Measurements from ENCODE around the gene PSMB5.
A peak's percentile ranks its signal among the peaks of the same experiment; 100 is the strongest.

Gene PSMB5

DNA sequence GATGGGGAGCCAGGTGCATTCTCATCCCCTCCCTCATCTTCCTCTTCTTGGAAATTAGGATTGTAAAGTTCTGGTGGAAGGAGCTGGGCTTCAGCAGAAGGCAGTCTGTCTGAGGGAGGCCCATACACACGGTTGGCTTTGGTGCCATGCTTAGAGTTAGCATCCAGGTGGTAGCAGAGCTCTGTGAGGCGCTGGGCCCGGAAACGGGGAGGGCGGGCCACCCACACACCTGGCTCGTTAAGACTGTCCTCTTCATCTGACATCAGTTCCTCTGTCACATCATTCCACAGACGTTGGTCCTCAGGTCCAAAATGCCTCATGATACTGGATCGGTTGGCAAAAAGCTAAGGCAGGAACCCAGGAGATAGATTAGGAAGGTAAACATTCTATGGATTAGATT lies 47.4 kb downstream of the PSMB5 start:
- no peaks in the 10 kb centered on the region for H3K27me3 ChIP-seq (ENCODE audit: low read depth, low read length)
- no peaks in the 10 kb centered on the region for H3K4me1 ChIP-seq (ENCODE audit: low read length)
- H3K79me2 ChIP-seq (ENCODE audit: low read length): no peaks in the 10 kb centered on the region
- no peaks in the 10 kb centered on the region for H3K9me3 ChIP-seq (ENCODE audit: insufficient read depth, low read length)
- no peak for TF ChIP-seq EZH2phosphoT487 (IDR thresholded peaks at IDR 0.05; ENCODE audit: low read depth)
- TF ChIP-seq, protein P1, sequence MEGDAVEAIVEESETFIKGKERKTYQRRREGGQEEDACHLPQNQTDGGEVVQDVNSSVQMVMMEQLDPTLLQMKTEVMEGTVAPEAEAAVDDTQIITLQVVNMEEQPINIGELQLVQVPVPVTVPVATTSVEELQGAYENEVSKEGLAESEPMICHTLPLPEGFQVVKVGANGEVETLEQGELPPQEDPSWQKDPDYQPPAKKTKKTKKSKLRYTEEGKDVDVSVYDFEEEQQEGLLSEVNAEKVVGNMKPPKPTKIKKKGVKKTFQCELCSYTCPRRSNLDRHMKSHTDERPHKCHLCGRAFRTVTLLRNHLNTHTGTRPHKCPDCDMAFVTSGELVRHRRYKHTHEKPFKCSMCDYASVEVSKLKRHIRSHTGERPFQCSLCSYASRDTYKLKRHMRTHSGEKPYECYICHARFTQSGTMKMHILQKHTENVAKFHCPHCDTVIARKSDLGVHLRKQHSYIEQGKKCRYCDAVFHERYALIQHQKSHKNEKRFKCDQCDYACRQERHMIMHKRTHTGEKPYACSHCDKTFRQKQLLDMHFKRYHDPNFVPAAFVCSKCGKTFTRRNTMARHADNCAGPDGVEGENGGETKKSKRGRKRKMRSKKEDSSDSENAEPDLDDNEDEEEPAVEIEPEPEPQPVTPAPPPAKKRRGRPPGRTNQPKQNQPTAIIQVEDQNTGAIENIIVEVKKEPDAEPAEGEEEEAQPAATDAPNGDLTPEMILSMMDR (IDR thresholded peaks at IDR 0.05; ENCODE audit: low read depth, low read length): no peak
- H3K27ac ChIP-seq (ENCODE audit: low read length): no peak overlapping the region
- H3K4me3 ChIP-seq (ENCODE audit: low read length): no peak overlapping the region
- no peak overlapping the region for H3K4me2 ChIP-seq (ENCODE audit: low read length)
- H3K9ac ChIP-seq (ENCODE audit: low read length): no peak overlapping the region
- H4K20me1 ChIP-seq (ENCODE audit: insufficient read depth, low read length): no peaks in the 10 kb centered on the region
- no peaks in the 10 kb centered on the region for H3K36me3 ChIP-seq (replicated peaks; ENCODE audit: low read depth, low read length)
- H2AFZ ChIP-seq (ENCODE audit: low read depth, low read length): no peak overlapping the region

DNA sequence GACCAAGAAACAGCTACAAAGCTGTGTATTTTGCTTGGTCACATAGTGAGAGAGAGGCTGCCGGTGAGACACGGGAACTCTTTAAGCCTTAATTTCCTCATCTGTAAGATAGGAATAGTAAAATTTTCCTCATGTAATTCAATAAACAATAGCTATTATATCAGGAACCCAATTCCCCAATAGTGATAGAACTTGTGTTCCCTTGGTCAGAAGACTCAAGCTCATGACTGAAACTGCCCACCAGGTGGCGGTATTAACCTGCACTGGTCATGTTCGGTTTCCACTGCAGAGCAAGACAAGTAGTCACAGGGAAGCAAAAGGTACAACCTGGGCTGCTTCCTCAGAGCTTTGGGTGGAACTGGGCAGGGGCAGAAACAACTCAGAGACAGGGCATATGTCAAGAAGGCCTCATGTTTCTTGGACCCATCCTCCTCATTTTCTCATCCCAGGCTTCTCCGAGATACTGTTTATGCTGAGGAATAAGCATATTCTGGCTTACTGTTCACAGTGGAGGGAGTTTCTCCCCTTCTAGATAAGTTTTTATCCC lies 48.1 kb downstream of the PSMB5 start:
- Histone ChIP-seq H3K4me2 (ENCODE audit: low read length) (no peak overlapping the region), H3K36me3 (replicated peaks; ENCODE audit: low read depth, low read length) (no peaks in the 10 kb centered on the region), H3K27me3 (ENCODE audit: low read depth, low read length) (no peaks in the 10 kb centered on the region), H3K79me2 (ENCODE audit: low read length) (no peaks in the 10 kb centered on the region), H3K4me3 (ENCODE audit: low read length) (no peak overlapping the region), H2AFZ (ENCODE audit: low read depth, low read length) (no peak overlapping the region), H4K20me1 (ENCODE audit: insufficient read depth, low read length) (no peaks in the 10 kb centered on the region), H3K9me3 (ENCODE audit: insufficient read depth, low read length) (no peaks in the 10 kb centered on the region), H3K4me1 (ENCODE audit: low read length) (no peaks in the 10 kb centered on the region), H3K27ac (ENCODE audit: low read length) (no peak overlapping the region), H3K9ac (ENCODE audit: low read length) (no peak overlapping the region)
- no peak for TF ChIP-seq EZH2phosphoT487 (IDR thresholded peaks at IDR 0.05; ENCODE audit: low read depth)
- TF ChIP-seq, protein P1 (IDR thresholded peaks at IDR 0.05; ENCODE audit: low read depth, low read length): peak; percentile 93

DNA sequence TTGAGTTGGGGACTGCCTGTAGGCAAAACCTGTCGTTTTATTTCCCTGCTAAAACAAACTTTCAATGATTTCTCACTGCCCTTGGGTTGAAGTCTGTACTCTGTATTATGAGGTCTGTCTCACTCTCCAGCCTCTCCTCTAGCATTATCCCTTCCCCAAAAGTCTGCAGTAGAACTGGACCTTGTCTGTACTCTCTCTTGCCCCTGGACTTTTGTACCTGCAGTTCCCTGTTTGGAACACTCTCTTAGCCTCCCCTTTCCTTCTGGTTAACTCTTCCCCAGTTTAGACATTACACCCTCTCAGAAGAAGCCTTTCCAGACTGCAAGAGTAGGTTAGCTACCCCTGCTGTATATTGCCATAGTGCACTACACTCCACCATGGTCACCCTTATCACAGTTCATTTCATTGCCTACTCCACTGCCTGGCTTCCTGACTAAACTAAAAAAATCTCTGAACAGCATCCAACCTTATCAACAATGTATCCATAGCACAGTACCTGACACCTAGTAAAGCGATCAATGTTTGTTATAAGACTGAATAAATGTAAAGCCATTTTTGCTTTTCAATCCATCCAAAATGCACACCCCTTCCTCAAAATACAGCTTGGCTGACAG lies 48.7 kb downstream of the PSMB5 start:
- Histone ChIP-seq H3K36me3 (replicated peaks; ENCODE audit: low read depth, low read length) (no peaks in the 10 kb centered on the region), H3K79me2 (ENCODE audit: low read length) (no peaks in the 10 kb centered on the region), H4K20me1 (ENCODE audit: insufficient read depth, low read length) (no peaks in the 10 kb centered on the region), H3K27ac (ENCODE audit: low read length) (no peak overlapping the region), H3K27me3 (ENCODE audit: low read depth, low read length) (no peaks in the 10 kb centered on the region), H3K4me1 (ENCODE audit: low read length) (no peaks in the 10 kb centered on the region), H3K4me3 (ENCODE audit: low read length) (no peak overlapping the region), H3K9ac (ENCODE audit: low read length) (no peak overlapping the region), H3K4me2 (ENCODE audit: low read length) (no peak overlapping the region), H2AFZ (ENCODE audit: low read depth, low read length) (no peak overlapping the region), H3K9me3 (ENCODE audit: insufficient read depth, low read length) (no peaks in the 10 kb centered on the region)
- TF ChIP-seq, protein P1 (IDR thresholded peaks at IDR 0.05; ENCODE audit: low read depth, low read length): no peak
- TF ChIP-seq EZH2phosphoT487 (IDR thresholded peaks at IDR 0.05; ENCODE audit: low read depth): no peak

DNA sequence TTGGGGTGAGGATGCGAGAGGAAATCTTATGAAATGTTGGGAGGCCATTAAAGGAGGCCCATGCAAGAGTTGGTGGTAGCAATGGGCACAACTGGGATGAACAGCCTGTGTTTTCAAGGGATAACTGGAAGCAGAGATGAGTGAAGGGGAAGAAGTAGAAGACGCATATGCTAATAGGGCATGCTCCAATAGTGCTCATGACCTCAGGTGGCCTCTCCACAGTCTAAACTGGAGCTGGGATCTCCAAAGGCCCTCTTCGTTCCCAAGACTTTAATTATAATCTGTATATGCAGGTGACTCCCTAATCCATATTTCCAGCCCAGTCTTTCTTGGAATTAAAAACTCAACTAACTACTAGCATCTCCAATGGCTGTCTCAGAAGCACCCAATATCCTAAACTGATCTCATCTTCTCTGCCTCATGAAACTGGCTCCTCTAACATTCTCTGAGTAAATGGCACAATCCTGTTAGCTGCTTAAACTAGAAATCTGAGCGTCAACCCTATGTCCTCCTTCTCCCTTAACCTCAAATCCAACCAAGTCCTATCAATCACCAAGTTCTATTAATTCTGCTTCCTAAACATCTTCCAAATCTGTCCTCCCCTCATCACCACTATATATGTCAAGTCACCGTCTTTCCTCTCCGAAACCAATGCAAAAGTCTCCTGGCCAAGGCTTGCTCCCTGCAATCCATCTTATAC lies 49.6 kb downstream of the PSMB5 start:
- Histone ChIP-seq H4K20me1 (ENCODE audit: insufficient read depth, low read length) (no peaks in the 10 kb centered on the region), H3K4me3 (ENCODE audit: low read length) (no peak overlapping the region), H3K79me2 (ENCODE audit: low read length) (no peaks in the 10 kb centered on the region), H3K4me2 (ENCODE audit: low read length) (no peak overlapping the region), H3K9me3 (ENCODE audit: insufficient read depth, low read length) (no peaks in the 10 kb centered on the region), H3K9ac (ENCODE audit: low read length) (no peak overlapping the region), H3K4me1 (ENCODE audit: low read length) (no peaks in the 10 kb centered on the region), H3K27me3 (ENCODE audit: low read depth, low read length) (no peaks in the 10 kb centered on the region), H2AFZ (ENCODE audit: low read depth, low read length) (no peak overlapping the region), H3K27ac (ENCODE audit: low read length) (no peak overlapping the region), H3K36me3 (replicated peaks; ENCODE audit: low read depth, low read length) (no peaks in the 10 kb centered on the region)
- TF ChIP-seq, protein P1 (IDR thresholded peaks at IDR 0.05; ENCODE audit: low read depth, low read length): no peak
- TF ChIP-seq EZH2phosphoT487 (IDR thresholded peaks at IDR 0.05; ENCODE audit: low read depth): no peak
